Nucleus accumbens (tissue), 56 donors: ENCODE results near the gene TRIM2.
"Not testable (repeated sequence)": the region's sequence is repeated elsewhere in the genome, so short reads cannot be mapped to it uniquely, and the experiment has no call there.

Source experiments
- DNase-seq, 56 donors: peaks; one replicate each; lab custom pipeline; 2025; lab: John Stamatoyannopoulos, UW

Gene TRIM2

DNA sequence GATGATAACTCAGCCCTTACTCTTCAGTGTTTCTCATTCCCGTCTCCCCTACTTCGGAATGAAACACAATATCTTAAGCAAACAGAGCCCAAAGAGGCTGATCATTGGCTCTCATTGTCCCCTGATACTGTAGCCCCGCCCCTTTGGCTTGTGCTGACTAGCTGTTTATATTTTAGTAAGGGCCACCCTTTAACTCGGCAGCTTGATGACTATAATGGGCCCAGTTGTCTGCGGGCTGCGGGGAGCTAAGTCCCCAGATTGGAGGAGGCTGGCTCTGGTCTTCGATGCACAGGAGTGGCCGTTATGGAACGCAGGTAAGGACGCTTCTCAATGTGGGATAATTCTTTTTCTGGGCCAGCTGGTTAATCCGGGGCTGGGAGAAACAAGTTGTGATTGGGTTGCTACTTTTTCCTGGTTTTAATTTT, at the start of gene TRIM2:
Gene TRIM2 (plus strand): TSS at position 197 of the 425 bp plus-strand sequence. CDS start 88 bp downstream, at position 285.
- DNase-seq: peak in 54 of 56 donors; percentile 3 to 92 (median 74)

DNA sequence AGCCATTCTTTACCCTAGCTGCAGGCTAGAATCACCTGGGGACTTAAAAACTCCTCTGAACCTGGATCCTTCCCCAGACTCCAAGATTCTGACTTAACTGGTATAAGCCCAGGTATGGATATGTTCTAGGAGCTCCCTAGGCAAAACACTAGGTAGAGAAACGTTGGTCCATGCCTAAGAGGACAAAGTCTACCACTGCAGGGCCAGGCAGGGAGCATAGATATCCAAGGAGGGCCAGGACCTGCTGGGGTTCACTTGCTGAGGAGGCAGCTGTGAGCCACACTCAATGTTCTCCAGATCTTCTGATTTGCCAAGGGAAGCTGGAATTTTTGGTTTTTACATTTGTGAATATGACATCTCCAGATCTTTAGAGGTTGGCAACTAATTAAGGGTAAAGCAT, 48.6 kb upstream of the TRIM2 start:
- DNase-seq: no peak

GRCh38 chr4:153156263-153156662, 48.0 kb upstream of the TRIM2 start:
- DNase-seq: peak in 13 of 56 donors; percentile 6 to 55 (median 19)

DNA sequence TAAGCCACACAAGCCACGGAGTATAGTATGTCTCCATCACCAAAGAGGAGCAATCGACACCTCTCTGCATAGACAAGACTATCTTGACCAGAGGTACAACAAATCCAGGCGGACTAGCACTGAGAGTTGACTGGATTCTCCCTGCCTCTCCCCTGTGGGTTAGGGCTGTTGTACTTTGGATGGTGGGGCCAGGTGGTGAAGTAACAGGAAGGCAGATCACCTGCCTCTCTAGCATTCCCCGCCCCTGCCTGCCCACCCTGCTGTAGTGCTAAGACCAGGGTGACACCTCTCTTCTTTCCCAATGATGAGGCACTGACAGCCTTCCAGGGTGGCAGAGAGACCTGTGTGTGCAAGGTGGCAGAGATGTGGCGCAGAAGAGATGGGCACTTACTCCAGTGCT, 47.5 kb upstream of the TRIM2 start:
- no peak for DNase-seq

- DNase-seq: no peak
Observed at GRCh38 chr4:153159016-153159415, 45.2 kb upstream of the TRIM2 start.

DNA sequence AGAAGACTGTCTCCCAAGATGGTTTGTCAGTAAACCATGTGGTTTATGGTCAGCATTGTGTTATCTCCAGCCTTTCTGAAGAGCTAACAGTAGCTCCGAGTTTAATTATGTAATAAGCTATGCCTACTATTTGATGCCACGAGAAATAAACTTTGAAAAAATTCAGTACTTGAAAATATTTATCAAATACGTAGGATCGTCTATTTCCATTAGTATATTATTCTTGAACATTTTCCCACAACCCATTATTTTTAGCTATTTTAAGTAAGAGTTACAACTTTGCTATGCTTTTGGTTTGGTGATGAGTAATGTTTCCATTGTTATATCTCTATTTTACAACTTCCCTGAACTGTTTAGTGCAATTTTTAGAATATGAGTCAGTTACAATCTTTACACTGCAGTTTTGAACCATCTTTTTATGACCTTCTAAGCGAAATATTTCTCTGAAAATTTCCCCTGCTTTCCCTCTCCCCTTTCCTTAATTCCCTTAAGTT, 44.5 kb upstream of the TRIM2 start:
- DNase-seq: no peak

DNA sequence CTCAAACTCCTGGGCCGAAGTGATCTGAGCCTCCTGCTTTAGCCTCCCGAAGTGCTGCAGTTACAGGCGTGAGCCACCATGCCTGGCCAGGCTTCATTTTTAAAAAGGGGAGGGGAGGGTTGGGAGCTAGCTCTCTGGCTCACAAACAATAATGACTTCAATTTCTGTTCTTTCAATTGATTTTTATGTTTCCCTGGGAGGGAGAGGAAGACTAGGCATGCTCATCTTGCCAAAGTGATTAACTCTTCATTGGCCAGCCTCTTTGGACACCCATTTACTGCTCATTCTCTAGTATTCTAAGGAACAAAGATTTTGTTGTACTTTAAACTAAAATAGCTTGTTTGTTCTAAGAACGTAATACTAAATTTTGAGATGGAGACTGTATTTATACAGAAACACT, 43.4 kb upstream of the TRIM2 start:
- peak in 2 of 56 donors; percentile 24 to 27 for DNase-seq

DNA sequence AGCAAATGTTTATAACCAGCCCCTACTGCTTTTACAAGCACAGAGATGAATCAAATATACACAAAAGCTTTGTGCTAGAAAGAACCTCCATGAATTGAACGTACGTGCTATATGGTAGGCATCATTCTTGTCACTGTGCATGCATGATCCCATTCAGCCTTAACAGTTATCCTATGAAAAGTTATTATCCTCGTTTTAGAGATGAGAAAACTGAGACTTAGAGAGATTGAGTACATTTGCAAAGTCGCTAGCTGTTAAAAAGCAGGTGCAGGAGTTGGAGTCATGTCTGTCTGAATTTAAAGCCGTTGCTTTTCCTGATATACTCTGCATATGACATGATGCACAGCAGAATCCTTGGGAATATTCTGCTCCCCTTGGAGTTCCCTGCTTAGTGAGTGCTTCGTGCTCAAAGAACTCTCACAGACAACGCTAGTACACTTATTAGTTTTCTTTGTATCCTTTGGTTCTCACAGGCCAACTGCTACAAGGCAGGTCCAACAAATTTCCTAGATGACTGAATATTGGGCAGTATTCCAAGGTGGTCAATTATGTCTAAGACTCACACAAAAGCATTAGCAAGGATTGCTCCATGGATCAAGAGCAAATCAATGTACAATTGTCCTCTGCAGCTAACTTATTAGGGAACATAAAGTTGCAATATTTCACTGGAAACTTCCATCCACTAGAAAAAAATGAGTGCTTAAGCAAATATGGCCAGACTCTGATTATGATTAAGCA, 42.8 kb upstream of the TRIM2 start:
- no peak for DNase-seq

- not testable (repeated sequence) for DNase-seq
Observed at GRCh38 chr4:153165236-153165635, 39.0 kb upstream of the TRIM2 start.

- DNase-seq: peak in 17 of 56 donors; percentile 12 to 50 (median 23)
Observed at GRCh38 chr4:153166716-153167501, 37.3 kb upstream of the TRIM2 start.

DNA sequence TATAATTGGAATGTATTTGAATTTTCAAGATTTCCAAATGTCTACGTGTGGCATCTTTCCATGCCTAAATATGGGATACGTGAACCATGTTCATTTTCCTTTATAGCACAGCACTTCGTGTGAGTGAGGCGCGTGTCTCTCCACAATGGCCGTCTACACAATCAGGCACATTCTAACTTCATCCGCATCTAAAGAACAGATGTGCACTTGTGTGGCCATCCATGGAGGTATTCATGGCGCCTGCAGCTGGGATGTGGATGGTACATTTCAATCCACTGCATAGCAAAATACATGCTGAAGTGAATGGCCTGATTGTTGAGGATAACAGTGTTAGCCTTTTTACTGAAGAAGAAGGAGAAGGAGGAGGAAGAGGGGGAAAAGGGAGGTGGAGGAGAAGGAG, 34.5 kb upstream of the TRIM2 start:
- DNase-seq: peak in 52 of 56 donors; percentile 13 to 91 (median 66)

DNA sequence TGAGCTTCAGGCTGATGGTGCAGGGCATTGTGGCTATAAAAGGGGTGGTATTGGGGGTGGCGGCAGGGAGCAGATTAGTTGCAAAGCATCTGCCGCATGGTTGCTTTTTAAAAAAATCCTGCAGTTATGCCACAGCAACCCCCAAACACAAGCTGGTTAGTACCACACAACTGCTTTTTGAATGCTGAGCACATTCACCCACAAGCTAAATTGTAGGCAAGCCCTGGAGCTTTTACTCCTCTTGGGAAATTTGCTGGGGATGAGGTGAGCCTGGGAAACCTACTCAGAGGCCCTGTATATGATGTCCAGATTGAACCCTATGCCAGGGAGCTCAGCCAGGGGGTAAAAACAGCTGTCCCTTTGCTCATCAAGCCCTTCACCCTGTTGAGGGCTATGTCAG, 33.8 kb upstream of the TRIM2 start:
- peak in 25 of 56 donors; percentile 7 to 68 (median 38) for DNase-seq

DNA sequence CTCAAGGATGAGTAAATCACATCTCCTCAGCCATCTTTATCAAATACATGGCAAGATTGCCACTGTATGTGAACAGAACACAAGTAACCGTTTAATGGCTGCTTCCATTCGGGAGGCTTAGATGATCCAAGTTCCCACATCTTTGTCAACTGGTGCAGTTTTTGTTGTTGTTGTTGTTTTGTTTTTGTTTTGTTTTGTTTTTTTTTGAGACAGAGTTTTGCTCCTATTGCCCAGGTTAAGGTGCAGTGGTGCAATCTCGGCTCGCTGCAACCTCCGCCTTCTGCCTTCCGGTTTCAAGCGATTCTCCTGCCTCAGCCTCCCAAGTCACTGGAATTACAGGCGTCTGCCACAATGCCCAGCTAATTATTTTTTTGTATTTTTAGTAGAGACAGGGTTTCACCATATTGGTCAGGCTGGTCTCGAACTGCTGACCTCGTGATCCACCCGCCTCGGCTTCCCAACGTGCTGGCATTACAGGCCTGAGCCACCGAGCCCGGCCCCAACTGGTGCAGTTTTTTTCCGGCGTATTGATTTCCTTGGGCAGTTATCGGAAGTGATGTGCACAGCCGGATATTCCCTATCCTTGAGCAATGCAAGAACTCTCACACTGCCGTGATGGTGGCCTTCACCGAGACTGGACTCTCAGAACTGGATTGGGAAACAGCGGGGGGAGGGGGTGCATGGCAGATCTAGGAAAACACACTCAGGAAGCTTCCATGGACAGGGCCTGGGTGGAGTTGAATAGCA, 29.2 kb upstream of the TRIM2 start:
- DNase-seq: no peak

- DNase-seq: no peak
Observed at GRCh38 chr4:153176938-153177337, 27.3 kb upstream of the TRIM2 start.

- DNase-seq: no peak
Observed at GRCh38 chr4:153177841-153178240, 26.4 kb upstream of the TRIM2 start.

DNA sequence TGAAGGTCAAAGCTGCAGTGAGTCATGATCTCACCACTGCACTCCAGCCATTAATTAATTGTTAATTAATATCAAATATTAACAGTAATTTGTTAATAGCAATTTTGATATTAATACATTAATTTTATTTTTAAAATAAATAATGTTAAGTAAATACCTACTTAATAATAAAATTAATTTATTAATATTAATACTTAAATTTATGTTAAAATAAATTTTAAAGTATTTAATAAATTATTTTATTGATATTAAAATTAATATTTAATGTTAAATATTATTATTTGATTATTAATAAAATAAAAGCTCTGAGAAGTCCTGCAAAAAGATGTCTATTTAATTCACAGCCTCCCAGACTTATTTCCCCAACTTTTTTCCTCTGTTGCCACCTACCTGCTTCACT, 25.1 kb upstream of the TRIM2 start:
- DNase-seq: no peak

DNA sequence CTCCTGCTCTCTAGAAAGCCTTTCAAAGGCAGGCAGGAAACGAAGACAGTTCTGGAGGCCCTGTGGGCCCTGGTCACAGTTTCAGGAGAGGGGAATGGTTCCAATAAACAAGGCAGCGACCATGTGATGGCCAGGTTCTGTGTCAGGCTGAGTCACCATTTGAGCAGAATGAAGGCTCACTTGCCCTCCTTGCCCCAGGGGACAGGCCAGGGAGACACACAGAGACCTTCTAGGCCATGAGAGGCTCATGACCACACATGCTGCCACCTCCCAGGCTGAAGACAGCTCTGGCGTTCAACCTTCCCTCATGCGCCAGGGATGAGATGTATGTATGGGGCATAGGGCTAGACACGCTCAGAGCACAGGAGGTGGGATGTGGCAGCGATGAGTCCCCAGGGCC, 22.9 kb upstream of the TRIM2 start:
- no peak for DNase-seq

DNA sequence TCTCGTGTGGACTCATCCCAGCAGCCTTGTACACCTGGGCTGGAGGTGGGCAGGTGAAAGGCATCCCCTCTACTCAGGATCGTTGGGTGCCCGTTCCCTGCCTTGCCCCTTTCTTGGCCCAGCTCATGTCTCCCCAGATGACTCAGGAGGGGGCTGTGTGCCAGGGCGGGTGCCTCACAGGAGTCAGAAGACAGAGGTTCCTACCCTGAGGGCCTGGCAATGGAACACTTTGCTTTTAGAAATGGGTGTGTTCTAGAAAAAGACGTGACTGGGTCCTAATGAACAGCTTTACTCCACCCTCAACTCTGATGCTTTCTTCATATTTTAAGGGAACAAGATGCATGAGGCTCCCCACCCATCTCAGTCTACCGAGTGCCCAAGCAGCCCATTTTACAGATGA, 22.5 kb upstream of the TRIM2 start:
- DNase-seq: no peak

DNA sequence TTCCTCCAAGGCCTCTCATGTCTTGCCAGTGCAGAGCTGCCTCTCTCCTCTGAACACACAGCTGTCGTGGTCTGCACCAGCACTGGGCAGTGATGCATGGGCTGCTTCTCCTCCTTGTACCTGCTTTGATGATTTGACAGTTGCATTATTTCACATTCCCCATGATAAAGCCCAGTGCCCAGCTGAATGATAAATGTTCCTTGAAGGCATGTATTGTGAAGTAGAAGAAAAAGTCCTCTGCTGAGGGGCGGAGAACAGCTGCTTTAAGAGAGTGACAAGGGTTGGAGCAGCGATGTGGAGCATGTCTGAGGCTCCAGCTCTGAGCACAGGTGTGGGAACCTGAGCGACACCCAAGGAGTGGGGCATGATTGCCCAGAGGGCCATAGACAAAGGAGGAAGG, 21.1 kb upstream of the TRIM2 start:
- DNase-seq: no peak

DNA sequence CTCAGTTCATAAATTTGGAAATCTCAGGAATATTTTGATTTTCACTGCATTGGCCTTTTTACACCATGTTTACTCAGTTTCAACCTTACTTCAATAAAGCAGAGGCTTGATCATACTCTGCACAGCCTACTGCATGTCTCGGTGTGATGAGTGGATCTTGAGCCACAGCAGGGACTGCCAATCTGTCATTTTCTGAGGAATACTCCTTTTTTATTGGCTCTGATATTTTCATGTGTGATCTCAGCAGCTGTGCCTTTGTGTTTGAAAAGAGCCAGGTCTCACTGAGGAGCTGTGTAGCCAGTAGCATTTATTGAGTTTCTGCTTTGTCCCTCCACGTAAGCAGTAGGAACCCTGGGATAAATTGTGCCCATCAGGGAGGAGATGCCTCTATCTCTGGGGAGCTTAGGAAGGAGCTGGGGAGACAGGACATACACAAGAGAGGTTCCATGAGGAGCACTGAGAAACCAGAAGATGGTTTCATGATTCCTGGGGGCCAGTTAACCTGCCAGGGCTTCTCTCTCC, 18.9 kb upstream of the TRIM2 start:
- DNase-seq: no peak
